ENCODE results near the gene GFER.
"Not testable (repeated sequence)": the region's sequence is repeated elsewhere in the genome, so short reads cannot be mapped to it uniquely, and the experiment has no call there.

GFER gene

GRCh38 chr16:2008631-2009163 lies 24.7 kb downstream of the GFER start:
- peak; percentile 46 for DNase-seq

GRCh38 chr16:2009164-2009711 lies 25.2 kb downstream of the GFER start:
- no peak for DNase-seq

GRCh38 chr16:2009791-2010510 lies 26.0 kb downstream of the GFER start, which contains the start of gene ZNF598:
ZNF598 (minus strand) TSS chr16:2009821.
- DNase-seq, result peak; percentile 75

- DNase-seq, result not testable (repeated sequence)
These were observed 27.7 kb downstream of the GFER start for GRCh38 chr16:2011726-2012125.

GRCh38 chr16:2013527-2013926 lies 29.5 kb downstream of the GFER start:
- no peak for DNase-seq

GRCh38 chr16:2015117-2015946 lies 31.3 kb downstream of the GFER start:
- DNase-seq, result no peak

GRCh38 chr16:2015947-2016208 lies 31.9 kb downstream of the GFER start:
- DNase-seq, result no peak

- DNase-seq, result no peak
These were observed 32.5 kb downstream of the GFER start for GRCh38 chr16:2016407-2016922.

- peak; percentile 43 for DNase-seq
These were observed 35.5 kb downstream of the GFER start, which contains the start of gene NPW for GRCh38 chr16:2019518-2019920. NPW (plus strand) TSS chr16:2019785.

- no peak for DNase-seq
These were observed 36.2 kb downstream of the GFER start for GRCh38 chr16:2019921-2020831.

- DNase-seq, result no peak
These were observed 38.7 kb downstream of the GFER start for GRCh38 chr16:2022723-2023091.

- DNase-seq, result peak; percentile 93
These were observed 39.4 kb downstream of the GFER start for GRCh38 chr16:2023092-2024031.

- no peak for DNase-seq
These were observed 40.0 kb downstream of the GFER start for GRCh38 chr16:2024032-2024420.

GRCh38 chr16:2025251-2025650 lies 41.3 kb downstream of the GFER start:
- DNase-seq, result no peak

- DNase-seq, result no peak
These were observed 42.0 kb downstream of the GFER start for GRCh38 chr16:2025878-2026460.

- no peak for DNase-seq
These were observed 42.5 kb downstream of the GFER start, which contains the start of gene NHERF2 for GRCh38 chr16:2026461-2027023. NHERF2 (plus strand) TSS chr16:2026902; CDS start chr16:2027006, 104 bp downstream.

GRCh38 chr16:2027024-2028010 lies 43.3 kb downstream of the GFER start:
- DNase-seq, result no peak

GRCh38 chr16:2028146-2028545 lies 44.2 kb downstream of the GFER start:
- DNase-seq, result no peak

GRCh38 chr16:2028620-2029220 lies 44.7 kb downstream of the GFER start:
- no peak for DNase-seq
